H1 (cell line): ENCODE data around the gene HSFX4. TPM values are rescaled to one million over a fixed set of nuclear protein-coding genes. Genes with fewer than 3 reads are reported as not detected.

Source experiments
- CTCF ChIA-PET: fragments of 300-600 bp; sonication (Branson Sonifier 250); formaldehyde crosslinking; loops from one replicate; lab custom pipeline; 2021; ENCODE audit not compliant: partially characterized antibody; lab: Charles Lee
- POLR2A ChIA-PET: fragments of 300-600 bp; sonication (Branson Sonifier 250); formaldehyde crosslinking; loops from one replicate; lab custom pipeline; 2021; ENCODE audit warnings: inconsistent platforms; ENCODE audit not compliant: partially characterized antibody; lab: Charles Lee
- DNase-seq, 2 experiments: peaks; one replicate each; pipeline versions ENCODE4 v3.0.0 to v3.0.0-alpha.2; 2010 to 2022; ENCODE audit warnings: low spot score in 2 of 2, low read depth in 1 of 2, mixed read lengths in 1 of 2
- FAIRE-seq: peaks from 2 replicates; lab custom pipeline; 2011; peaks lifted over from hg19 to GRCh38; lab: Jason Lieb, UNC
- H2AFZ ChIP-seq: 2 replicates; pipeline ENCODE4 v1.8.1; 2012; ENCODE audit warnings: low read length, inconsistent platforms
- H2AK5ac ChIP-seq: 2 replicates; pipeline ENCODE4 v1.6.1; 2013; ENCODE audit warnings: low read depth, low read length
- H2BK120ac ChIP-seq: replicated peaks from 2 replicates; pipeline ENCODE3; 2013; ENCODE audit warnings: low read depth, low read length, inconsistent platforms
- H2BK12ac ChIP-seq: 2 replicates; pipeline ENCODE4 v1.6.1; 2013; ENCODE audit warnings: low read depth, low read length
- H2BK15ac ChIP-seq: 2 replicates; pipeline ENCODE4 v1.6.1; 2013; ENCODE audit warnings: low read length
- H2BK20ac ChIP-seq: 2 replicates; pipeline ENCODE4 v1.6.1; 2013; ENCODE audit warnings: low read length
- H2BK5ac ChIP-seq: 2 replicates; pipeline ENCODE4 v1.6.1; 2013; ENCODE audit warnings: low read depth, low read length
- H3K14ac ChIP-seq: 2 replicates; pipeline ENCODE4 v1.6.1; 2013; ENCODE audit warnings: inconsistent platforms; ENCODE audit not compliant: insufficient read length
- H3K18ac ChIP-seq: 2 replicates; pipeline ENCODE4 v1.6.1; 2013; ENCODE audit warnings: low read length; ENCODE audit errors: extremely low read depth
- H3K23ac ChIP-seq: 2 replicates; pipeline ENCODE4 v1.6.1; 2013; ENCODE audit warnings: inconsistent platforms; ENCODE audit not compliant: insufficient read length
- H3K23me2 ChIP-seq: 2 replicates; pipeline ENCODE4 v1.6.1; 2013; ENCODE audit warnings: low read depth, low read length
- H3K27ac ChIP-seq: 2 replicates; pipeline ENCODE4 v1.6.1; 2011; ENCODE audit warnings: low read depth, low read length, inconsistent platforms
- H3K27me3 ChIP-seq, 4 experiments: replicated peaks in 1 of 4; 1 replicate in 1 of 4; 2 replicates in 3 of 4; pipeline versions ENCODE4 v1.6.1 to v1.8.1; 2011 to 2013; ENCODE audit warnings: low read length in 3 of 4, mild to moderate bottlenecking in 3 of 4, inconsistent platforms in 2 of 4, mixed read lengths in 2 of 4, moderate library complexity in 1 of 4; ENCODE audit not compliant: control insufficient read depth in 3 of 4, insufficient read depth in 3 of 4; ENCODE audit errors: extremely low read depth in 1 of 4
- H3K36me3 ChIP-seq, 4 experiments: 2 replicates each; pipeline versions ENCODE4 v1.6.1 to v1.8.1; 2011 to 2013; ENCODE audit warnings: mild to moderate bottlenecking in 4 of 4, low read length in 3 of 4, moderate library complexity in 2 of 4, control low read depth in 1 of 4, inconsistent platforms in 1 of 4; ENCODE audit not compliant: insufficient read depth in 4 of 4, control insufficient read depth in 2 of 4
- H3K4ac ChIP-seq: replicated peaks from 2 replicates; pipeline ENCODE3; 2013; ENCODE audit warnings: low read length, low read depth, mixed read lengths, inconsistent platforms; ENCODE audit not compliant: insufficient read length
- H3K4me1 ChIP-seq, 4 experiments: replicated peaks in 1 of 4; 1 replicate in 1 of 4; 2 replicates in 3 of 4; pipeline versions ENCODE4 v1.6.1 to v1.8.1; 2011 to 2013; ENCODE audit warnings: low read length in 3 of 4, inconsistent platforms in 2 of 4, mixed read lengths in 1 of 4; ENCODE audit not compliant: insufficient read depth in 4 of 4, control insufficient read depth in 3 of 4
- H3K4me2 ChIP-seq, 2 experiments: 2 replicates each; pipeline versions ENCODE4 v1.6.1 to v1.8.1; 2011 to 2013; ENCODE audit warnings: low read depth in 2 of 2, low read length in 2 of 2, control low read depth in 1 of 2, inconsistent platforms in 1 of 2, mild to moderate bottlenecking in 1 of 2; ENCODE audit not compliant: insufficient read depth in 1 of 2
- H3K4me3 ChIP-seq, 4 experiments: fragments of 200-600, 300-600 bp in 1 of 4; sonication (generic), shearing (Covaris generic), sonication (Bioruptor Twin) in 1 of 4; 2 replicates each; pipeline versions ENCODE4 v1.5.1 to v1.8.1; 2011 to 2016; ENCODE audit warnings: low read length in 4 of 4, low read depth in 3 of 4, control low read depth in 2 of 4, inconsistent platforms in 2 of 4, mild to moderate bottlenecking in 2 of 4, mixed read lengths in 1 of 4, moderate library complexity in 1 of 4; ENCODE audit not compliant: insufficient read depth in 2 of 4; ENCODE audit errors: extremely low read depth in 1 of 4
- H3K56ac ChIP-seq: replicated peaks from 2 replicates; pipeline ENCODE3; 2013; ENCODE audit warnings: low read depth, mild to moderate bottlenecking, mixed read lengths, low read length, inconsistent platforms; ENCODE audit not compliant: insufficient read length
- H3K79me1 ChIP-seq: 2 replicates; pipeline ENCODE4 v1.6.1; 2013; ENCODE audit warnings: low read depth, low read length, control low read depth
- H3K79me2 ChIP-seq, 2 experiments: 2 replicates each; pipeline versions ENCODE4 v1.6.1 to v1.8.1; 2012 to 2013; ENCODE audit warnings: low read length in 2 of 2, mild to moderate bottlenecking in 2 of 2, inconsistent platforms in 1 of 2; ENCODE audit not compliant: insufficient read depth in 2 of 2, control insufficient read depth in 1 of 2
- H3K9ac ChIP-seq, 4 experiments: replicated peaks in 1 of 4; 1 replicate in 1 of 4; 2 replicates in 3 of 4; pipeline versions ENCODE4 v1.6.1 to v1.8.1; 2011 to 2013; ENCODE audit warnings: low read depth in 3 of 4, low read length in 3 of 4, control low read depth in 2 of 4, mild to moderate bottlenecking in 2 of 4, moderate library complexity in 2 of 4, inconsistent platforms in 1 of 4; ENCODE audit errors: extremely low read depth in 1 of 4
- H3K9me3 ChIP-seq, 2 experiments: 2 replicates each; pipeline versions ENCODE4 v1.6.1 to v1.8.1; 2012 to 2013; ENCODE audit warnings: mild to moderate bottlenecking in 2 of 2, moderate library complexity in 2 of 2, control low read depth in 1 of 2, inconsistent platforms in 1 of 2, low read depth in 1 of 2, low read length in 1 of 2, mixed read lengths in 1 of 2; ENCODE audit not compliant: insufficient read depth in 2 of 2
- H4K20me1 ChIP-seq, 2 experiments: replicated peaks in 1 of 2; 2 replicates each; pipeline versions ENCODE3 to v1.8.1; 2011 to 2013; ENCODE audit warnings: inconsistent platforms in 2 of 2, low read length in 2 of 2, mild to moderate bottlenecking in 1 of 2; ENCODE audit not compliant: insufficient read depth in 2 of 2, control insufficient read depth in 1 of 2
- H4K5ac ChIP-seq: 2 replicates; pipeline ENCODE4 v1.6.1; 2013; ENCODE audit warnings: low read length, low read depth, mixed read lengths, inconsistent platforms; ENCODE audit not compliant: insufficient read length
- H4K8ac ChIP-seq: 2 replicates; pipeline ENCODE4 v1.8.0; 2013; ENCODE audit warnings: mild to moderate bottlenecking, moderate library complexity, low read length, inconsistent platforms; ENCODE audit not compliant: insufficient read depth; ENCODE audit errors: extremely low read depth
- H4K91ac ChIP-seq: replicated peaks from 2 replicates; pipeline ENCODE3; 2013; ENCODE audit warnings: low read length, mixed read lengths, inconsistent platforms; ENCODE audit not compliant: insufficient read length
- CEBPB ChIP-seq: IDR thresholded peaks from 2 replicates; pipeline ENCODE4 v1.6.1; 2012; ENCODE audit warnings: low read depth, low read length
- MAFK ChIP-seq: IDR thresholded peaks from 2 replicates; pipeline ENCODE4 v1.6.1; 2012; ENCODE audit warnings: low read depth, mild to moderate bottlenecking, improper control_type of control experiment, low read length
- PHF8 ChIP-seq: fragments of 200-600 bp; sonication (generic); conservative IDR thresholded peaks from 2 replicates; pipeline ENCODE4 v1.7.1; 2012; ENCODE audit warnings: low read depth, mild to moderate bottlenecking, inconsistent platforms, low read length, moderate library complexity
- WGBS, 2 experiments: shearing (Covaris generic) in 1 of 2; methylation state at CpG; one replicate each; pipeline versions ENCODE4 v1.1.6 to v1.1.7; 2013 to 2015; ENCODE audit warnings: low lambda C conversion rate in 2 of 2, mixed read lengths in 2 of 2, inconsistent platforms in 1 of 2, low coverage in 1 of 2, missing lambda C conversion rate in 1 of 2; ENCODE audit not compliant: insufficient replicate concordance in 2 of 2, insufficient coverage in 1 of 2, insufficient read length in 1 of 2; ENCODE audit errors: extremely low coverage in 1 of 2, missing lambda C conversion rate in 1 of 2; 5-methylcytosine and 5-hydroxymethylcytosine counted together
- polyA plus RNA-seq, 7 experiments: library from polyadenylated mRNA; depleted of rRNA in 3 of 7; stranded (reverse) in 5 of 7; unstranded in 2 of 7; fragments of >200 nt in 5 of 7; fragments of 200-250 nt in 2 of 7; gene quantifications; 1 replicate in 5 of 7; 2 replicates in 1 of 7; 4 replicates in 1 of 7; pipeline versions ENCODE4 v1.2.1 to v1.2.3, GENCODE V29; 2011 to 2013; ENCODE audit warnings: missing spikeins in 2 of 7, mixed read lengths in 2 of 7
- total RNA-seq: library from RNA; stranded (reverse); fragmentation: NEBNext Ultra II Directional; extraction: Animal tissue kit (Norgen Biotek cat#: 25700); gene quantifications from 2 replicates; pipeline ENCODE4 v1.2.1, GENCODE V29; 2021

The HSFX4 gene
- total and polyA plus RNA-seq, 2 of the 8 experiments (the other 6 are each of a cell fraction or from before 2014, with no cell fraction given) = not detected

DNA sequence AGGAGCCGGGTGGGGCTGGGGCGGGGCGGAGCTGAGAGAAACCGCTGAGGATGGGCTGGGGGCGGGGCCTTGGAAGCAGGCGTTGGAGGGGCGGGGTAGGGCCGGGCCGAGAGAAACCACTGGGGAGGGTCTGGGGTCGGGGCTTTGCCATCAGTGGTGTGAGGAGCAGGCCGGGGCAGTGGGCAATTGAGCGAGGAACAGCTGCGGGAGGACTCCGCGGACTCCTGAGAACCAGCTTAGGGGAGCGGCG is 10.2 kb downstream of the HSFX4 start:
- Histone ChIP-seq H2BK5ac (no peak overlapping the region; the same call in 1 of the 2 replicates), H3K4ac (no peak overlapping the region), H3K23ac (no peak overlapping the region), H3K4me3 (peak overlapping the region; percentile 43 to 72 (median 52)), H3K9ac (peak overlapping the region in 3 of 4 experiments; percentile 14 to 47 (median 25); a peak in 4 of 7 replicates), H4K20me1 (peaks cover 0 to 2% of the 10 kb centered on the region in 2 experiments), H3K9me3 (no peaks in the 10 kb centered on the region), H4K91ac (no peak overlapping the region), H3K23me2 (no peaks in the 10 kb centered on the region; the same call in 1 of the 2 replicates), H2AFZ (no peak overlapping the region), H2BK20ac (no peak overlapping the region), H3K14ac (no peak overlapping the region), H2BK120ac (no peak overlapping the region), H2BK15ac (no peak overlapping the region), H2AK5ac (no peak overlapping the region), H4K5ac (peak overlapping the region; percentile 60), H3K27me3 (no peaks in the 10 kb centered on the region), H3K36me3 (no peaks in the 10 kb centered on the region; a peak in 1 of 8 replicates), H3K18ac (peak overlapping the region; percentile 48; the same call in 1 of the 2 replicates), H3K27ac (peak overlapping the region; percentile 70; the same call in 1 of the 2 replicates), H3K79me1 (no peaks in the 10 kb centered on the region), H2BK12ac (no peak overlapping the region), H3K79me2 (peaks cover 0 to 6% of the 10 kb centered on the region in 2 experiments; a peak in 2 of 4 replicates), H3K4me1 (peaks cover 0 to 5% (median 2%) of the 10 kb centered on the region in 4 experiments; a peak in 4 of 7 replicates), H3K4me2 (peak overlapping the region; percentile 65 to 68), H4K8ac (no peak overlapping the region), H3K56ac (no peak overlapping the region)
- CTCF ChIA-PET = interaction anchor here (1.1 kb wide), 1 partner anchor 110 kb away, joined by 3 read pairs; no protein-coding TSS in a partner anchor
- TF ChIP-seq PHF8 (0 out of 2 replicates have a peak, but pooled peaks have one; percentile 16), MAFK (no peak), CEBPB (no peak)
- WGBS, 2 experiments = no CpG with 5 or more reads among the region's 17 CpGs
- DNase-seq (peak in 1 of 2 experiments; percentile 86), FAIRE-seq (no peak)
- POLR2A ChIA-PET = interaction anchor here (0.6 kb wide), 1 partner anchor 1497 kb away, joined by 3 read pairs; no protein-coding TSS in a partner anchor
